ENCODE data around the gene CYB561D2.

DNA sequence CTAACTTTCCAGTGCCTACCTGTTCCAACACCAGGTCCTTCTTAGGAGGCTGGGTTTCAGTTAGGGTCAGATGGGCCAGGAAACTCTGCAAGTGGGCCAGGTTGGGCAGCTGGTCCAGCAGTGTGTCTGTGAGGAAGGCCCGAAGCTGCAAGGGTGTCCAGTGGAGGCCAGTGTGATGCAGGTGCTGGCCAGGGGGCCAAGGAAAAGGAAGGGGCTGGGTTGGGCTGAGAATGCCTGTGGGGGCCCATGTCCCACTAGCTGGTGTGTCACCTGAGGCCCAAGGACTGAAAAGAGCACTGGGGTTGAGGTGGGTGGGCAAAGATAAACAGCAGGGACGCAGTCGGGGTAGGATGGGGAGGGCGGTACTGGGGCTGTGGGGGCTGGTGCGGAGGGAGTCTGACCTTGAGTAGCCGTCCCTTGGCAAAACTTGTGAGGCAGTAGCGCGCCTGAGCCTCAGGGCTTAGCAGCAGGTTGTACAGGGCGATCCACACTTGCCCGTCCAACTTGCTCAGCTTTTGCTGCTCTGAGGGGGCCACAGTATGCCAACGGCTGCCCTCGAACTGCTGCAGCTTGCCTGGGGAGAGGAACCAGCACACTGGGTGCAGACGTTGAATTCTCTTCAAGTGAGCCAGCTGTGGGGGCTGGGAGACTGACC lies 8.5 kb upstream of the CYB561D2 start:
- TF ChIP-seq POLR2AphosphoS5 (IDR thresholded peaks at IDR 0.05) (no peak), POLR2A (IDR thresholded peaks at IDR 0.05) (no peak)
- TF ChIP-seq, protein P1, sequence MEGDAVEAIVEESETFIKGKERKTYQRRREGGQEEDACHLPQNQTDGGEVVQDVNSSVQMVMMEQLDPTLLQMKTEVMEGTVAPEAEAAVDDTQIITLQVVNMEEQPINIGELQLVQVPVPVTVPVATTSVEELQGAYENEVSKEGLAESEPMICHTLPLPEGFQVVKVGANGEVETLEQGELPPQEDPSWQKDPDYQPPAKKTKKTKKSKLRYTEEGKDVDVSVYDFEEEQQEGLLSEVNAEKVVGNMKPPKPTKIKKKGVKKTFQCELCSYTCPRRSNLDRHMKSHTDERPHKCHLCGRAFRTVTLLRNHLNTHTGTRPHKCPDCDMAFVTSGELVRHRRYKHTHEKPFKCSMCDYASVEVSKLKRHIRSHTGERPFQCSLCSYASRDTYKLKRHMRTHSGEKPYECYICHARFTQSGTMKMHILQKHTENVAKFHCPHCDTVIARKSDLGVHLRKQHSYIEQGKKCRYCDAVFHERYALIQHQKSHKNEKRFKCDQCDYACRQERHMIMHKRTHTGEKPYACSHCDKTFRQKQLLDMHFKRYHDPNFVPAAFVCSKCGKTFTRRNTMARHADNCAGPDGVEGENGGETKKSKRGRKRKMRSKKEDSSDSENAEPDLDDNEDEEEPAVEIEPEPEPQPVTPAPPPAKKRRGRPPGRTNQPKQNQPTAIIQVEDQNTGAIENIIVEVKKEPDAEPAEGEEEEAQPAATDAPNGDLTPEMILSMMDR (IDR thresholded peaks at IDR 0.05) = no peak

All from breast epithelium (tissue), 3 donors.